ENCODE results near the gene RALGPS1. TPM values are rescaled to one million over a fixed set of nuclear protein-coding genes. Genes with fewer than 3 reads are reported as not detected.

RALGPS1 gene
- total RNA-seq, 1 donor: 1.6 TPM

DNA sequence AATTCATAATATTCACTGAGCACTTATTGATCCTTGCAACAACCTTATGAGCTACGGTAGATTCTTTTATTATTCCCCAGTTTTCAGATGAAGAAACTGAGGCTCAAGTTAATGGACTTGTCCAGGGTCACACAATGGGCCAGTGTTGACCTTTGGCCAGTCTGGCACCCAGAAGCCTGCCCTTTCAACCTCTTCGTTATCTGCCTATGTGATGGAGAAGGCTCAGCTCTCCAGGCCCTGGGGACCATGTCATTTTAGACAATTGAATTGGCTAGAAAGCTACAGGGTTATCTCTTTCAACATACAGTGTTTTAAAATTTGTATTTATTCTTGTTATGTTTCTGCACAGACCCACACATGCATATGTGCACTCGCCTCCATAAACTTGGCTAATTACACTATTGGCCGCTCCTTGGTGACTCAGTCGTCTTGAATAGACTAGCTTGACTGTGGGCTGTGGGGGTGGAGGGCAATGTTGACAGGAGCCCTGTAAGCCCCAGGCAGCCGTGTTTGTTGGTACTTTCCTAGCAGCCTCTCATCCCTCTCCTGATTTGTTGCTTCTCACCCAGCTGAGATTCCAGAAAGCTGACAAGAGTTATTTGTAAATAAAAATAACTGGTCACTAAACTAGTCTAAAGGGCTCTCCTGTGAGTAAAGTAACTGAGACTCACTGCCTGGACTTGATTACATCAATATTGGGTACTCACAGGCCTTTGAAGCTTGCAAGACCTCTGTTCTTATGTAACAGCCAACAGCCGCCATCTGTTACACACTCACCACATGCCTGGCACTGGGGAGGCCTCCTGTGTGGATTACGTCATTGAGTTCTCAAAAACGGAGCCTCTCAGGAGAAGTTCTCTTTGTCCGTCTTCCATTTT is 216.3 kb downstream of the RALGPS1 start:
- DNase-seq (ENCODE audit: low read depth in 2 of 3, low spot score in 2 of 3): no peak

DNA sequence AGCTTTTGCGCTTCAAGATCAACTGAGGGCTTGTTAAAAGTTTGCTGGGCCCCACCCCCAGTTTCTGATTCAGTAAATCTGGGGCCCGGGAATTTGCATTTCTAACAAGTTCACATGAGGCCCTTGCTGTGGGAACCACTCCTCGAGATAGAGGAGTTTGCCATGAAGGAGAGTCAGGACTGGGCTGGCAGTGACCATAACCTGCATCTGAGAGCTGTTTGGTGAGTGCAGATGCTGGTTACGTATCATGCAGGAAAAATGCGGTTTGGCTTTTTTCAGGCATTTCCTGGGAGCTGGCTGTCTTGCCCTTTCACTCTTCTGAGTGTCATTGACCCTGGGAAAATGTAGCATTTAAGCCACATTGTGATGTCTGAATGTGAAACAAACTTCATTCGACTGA is 217.3 kb downstream of the RALGPS1 start:
- no peak for DNase-seq (ENCODE audit: low read depth in 2 of 3, low spot score in 2 of 3)

DNA sequence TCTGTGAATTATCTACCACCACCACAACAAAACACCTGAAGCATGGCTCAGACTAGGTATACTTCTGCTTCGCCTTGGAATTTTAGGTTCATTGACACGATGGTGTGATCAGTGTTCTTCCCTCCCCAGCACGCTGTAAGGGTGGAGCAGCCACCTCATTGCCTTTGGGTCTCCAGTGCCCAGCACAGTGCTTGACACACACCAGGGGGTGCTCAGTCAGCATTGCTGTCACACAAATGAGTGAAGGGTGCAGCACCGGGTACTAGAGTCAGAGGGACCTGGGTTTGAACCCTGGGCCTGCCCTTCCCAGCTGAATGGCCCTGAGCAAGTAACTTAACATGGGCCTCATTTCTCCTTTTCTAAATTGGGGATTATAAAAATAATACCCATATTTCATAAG is 217.8 kb downstream of the RALGPS1 start:
- no peak for DNase-seq (ENCODE audit: low read depth in 2 of 3, low spot score in 2 of 3)

DNA sequence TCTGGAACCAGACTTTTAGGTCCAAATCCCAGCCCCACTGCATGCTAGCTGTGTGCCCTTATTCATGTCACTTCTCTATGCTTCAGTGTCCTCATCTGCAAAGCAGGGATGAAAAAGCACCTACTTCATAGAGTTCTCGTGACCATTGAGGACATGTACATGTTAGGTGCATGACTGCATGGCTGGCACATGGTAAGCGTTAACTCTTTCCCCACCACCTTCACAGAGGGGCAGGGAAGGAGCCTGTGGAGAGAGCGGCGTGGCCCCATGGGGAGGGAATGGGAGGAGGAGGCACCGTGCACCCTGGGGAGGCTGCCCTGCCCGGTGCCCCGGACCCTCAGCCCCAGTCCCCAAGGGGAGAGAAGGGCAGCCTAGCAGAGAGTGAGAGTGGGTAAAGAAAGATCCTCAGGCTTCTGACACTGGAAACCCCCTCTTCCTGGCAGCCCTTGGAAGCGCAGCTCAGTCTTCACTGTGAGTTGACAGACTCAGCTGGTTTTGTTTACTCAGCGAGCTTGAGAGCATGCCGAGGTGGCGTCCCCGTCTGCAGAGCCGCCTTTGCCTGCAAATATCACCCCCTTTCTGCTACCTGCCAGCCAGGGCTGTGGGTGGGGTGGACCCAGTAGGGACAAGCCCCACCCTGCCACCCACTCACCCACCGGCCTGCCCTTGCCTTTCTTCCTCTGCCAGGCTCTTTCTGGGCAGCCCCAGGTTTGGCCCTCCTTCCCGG is 218.5 kb downstream of the RALGPS1 start:
- no peak for DNase-seq (ENCODE audit: low read depth in 2 of 3, low spot score in 2 of 3)

DNA sequence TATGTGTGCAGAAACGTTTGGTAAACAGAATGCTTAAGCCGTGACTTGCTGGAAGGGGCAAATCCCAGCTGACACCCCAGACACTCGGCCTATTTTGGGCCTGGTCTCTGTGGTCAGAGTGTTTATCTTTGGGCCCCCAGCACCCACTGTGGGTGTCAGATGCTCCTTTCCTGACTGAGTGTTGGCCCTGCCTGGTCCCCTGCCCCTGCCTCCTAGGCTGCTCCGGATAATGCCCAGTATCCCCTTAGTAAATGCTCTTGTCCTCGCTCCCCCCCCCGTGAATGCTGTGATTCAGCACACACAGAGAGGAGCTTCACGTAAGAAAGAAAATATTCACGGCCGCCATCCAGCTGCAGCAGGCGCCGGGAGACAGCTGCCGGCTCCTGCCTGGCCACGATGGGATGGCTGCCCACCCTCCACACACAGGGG is 219.2 kb downstream of the RALGPS1 start:
- no peak for DNase-seq (ENCODE audit: low read depth in 2 of 3, low spot score in 2 of 3)

DNA sequence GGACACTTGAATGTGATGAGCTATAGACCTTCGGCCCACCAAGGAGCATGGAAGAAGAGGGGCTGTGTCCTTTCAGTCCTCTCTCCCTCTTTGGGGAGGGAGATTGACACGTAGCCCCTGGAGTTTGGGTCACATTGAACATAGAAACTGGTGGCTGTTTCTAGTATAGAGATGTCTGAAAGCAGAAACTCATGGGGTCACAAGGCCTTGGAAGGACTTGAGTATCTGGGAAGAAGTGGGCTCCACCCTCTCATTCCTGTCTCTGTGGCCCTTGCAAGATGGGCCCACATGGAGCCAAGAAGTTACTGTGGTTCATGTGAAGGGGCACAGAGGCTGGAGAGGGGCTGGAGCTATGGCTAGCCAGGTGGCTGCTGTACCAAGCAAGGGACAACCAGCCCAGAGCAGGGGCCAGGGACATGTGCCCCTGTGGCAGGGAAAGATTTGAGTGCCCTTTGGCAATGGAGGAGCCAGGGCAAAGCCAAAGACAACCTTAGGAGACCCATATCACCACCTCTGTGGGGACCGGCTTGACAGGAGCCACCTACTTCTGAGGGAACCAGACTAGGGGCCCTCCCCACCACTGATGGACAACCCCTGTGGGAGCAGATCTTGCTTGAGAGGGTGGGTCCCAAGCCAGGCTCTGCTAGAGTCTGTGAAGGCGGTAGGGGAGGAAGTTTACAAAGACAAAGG is 220.6 kb downstream of the RALGPS1 start:
- DNase-seq (ENCODE audit: low read depth in 2 of 3, low spot score in 2 of 3): no peak

DNA sequence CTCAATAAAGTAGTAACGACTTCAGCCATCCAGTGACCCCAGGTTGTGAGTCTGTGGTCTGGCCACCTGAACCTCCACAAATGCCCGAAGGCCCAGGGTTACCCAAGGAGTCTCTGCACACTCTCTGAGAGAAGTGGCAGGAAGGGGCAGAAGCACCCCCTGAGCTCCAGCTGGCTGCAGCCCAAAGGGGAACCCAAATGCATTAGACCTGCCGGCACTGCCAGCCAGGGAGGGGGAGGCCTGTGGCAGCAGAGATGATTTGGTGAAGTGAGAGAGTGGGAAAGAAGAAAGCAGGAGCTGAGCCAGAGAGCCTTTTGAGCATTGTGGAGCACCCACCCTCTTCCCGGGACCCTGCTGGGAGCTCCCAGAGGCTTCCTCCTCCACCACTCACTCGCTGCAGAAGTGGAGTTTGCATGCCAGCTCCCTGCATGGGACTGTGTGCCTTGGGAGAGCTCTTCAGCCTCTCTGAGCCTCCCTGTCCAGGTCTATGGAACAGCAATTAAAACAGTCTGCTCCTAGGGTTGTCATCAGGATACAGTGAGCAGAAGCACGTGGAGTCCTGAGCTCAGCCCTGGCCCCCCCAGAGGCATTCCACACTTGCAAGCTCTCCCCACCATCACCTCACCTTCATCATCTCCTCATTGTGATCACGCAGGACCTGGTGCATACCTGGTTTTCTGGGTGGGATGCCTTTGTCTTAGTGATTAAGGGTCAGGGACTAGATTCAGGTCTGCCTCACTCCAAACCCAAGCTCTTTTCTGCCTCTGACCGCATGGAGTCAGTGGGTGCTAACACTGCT is 221.7 kb downstream of the RALGPS1 start:
- no peak for DNase-seq (ENCODE audit: low read depth in 2 of 3, low spot score in 2 of 3)

DNA sequence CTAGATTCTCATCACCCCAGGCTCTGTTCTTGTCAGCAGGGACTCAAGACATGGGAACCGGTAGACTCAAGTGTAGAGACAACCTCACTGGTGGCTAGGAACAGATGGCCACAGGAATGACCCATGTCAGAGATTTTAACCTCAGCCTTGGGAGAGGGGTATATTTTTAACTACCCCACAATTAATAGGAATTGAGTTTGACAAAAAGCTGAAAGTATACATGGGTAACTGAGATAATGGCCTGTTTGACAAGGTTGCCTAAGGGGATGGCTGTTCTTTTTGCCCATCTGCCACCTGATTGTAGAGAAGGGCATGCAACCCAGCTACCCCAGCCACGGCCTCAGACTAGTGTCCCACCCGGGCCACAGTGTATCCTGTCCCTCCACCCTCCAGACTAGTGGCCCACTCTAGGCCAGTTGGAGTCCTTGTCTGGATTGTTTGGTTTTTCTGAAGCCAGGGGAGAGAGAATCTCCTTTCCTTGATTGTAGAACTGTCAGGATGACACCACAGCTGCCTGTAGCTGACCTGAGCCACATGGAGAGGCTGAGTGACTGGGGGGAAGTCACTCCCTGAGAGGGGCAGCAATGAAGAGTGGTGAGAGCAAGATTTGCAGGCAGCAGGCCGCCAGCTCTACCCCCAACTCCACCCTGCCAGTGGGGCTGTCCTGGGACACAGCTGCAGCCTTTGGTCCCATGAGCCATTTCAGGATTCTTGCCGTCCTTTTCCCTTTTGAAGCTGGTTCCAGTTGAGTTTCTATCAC is 222.5 kb downstream of the RALGPS1 start:
- DNase-seq (ENCODE audit: low read depth in 2 of 3, low spot score in 2 of 3): no peak

DNA sequence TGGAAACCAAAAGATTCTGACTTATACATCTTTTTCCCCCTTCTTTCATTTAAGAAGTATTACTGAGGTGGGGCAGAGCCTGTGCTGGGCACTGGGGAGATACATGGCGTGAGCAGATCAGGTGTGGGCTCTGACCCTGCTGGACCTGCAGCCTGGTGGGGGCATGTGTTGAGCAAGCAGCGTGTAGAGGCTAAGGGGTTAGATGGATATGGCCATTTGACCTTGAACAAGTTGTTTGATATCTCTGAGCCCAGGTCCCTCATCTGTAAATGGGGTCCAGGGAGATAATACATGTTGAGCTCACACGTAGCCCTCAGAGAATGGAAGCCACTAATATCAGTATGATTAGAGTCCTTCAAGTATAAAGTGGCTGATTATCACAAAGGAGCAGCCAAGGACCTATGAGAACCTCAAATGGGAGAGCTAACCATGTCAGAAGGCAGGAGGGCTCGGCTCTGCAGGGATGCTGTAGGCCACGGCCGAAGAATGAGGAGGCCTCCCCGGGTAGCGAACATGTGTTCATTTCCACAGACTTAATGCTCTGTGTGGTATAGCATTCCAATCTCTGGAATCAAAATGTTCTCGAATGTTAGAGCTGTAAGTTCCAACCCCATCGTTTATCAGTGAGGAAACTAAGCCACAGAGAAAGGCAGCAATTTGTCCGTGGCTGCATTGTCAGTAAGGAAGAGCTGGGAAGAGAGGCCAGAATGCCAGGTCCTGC is 223.2 kb downstream of the RALGPS1 start:
- no peak for DNase-seq (ENCODE audit: low read depth in 2 of 3, low spot score in 2 of 3)

DNA sequence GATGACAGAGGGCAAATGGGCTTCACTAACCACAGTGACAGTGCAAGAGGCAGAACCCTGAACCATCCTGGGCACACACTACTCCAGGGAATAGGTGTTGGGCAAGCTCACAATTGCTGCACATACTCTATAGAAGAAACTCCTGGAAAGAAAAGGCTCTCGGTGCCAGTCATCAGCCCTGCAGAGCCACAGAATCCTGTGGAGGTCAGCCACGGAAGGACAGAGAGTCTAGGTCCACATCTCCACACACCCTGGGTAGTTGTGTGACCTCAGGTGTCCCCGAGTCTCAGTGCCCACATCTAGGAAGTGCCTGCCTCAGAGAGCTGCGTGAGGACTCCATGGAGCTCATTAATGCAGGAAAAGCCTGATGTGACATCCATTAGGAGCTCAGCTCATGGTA is 223.9 kb downstream of the RALGPS1 start:
- no peak for DNase-seq (ENCODE audit: low read depth in 2 of 3, low spot score in 2 of 3)

DNA sequence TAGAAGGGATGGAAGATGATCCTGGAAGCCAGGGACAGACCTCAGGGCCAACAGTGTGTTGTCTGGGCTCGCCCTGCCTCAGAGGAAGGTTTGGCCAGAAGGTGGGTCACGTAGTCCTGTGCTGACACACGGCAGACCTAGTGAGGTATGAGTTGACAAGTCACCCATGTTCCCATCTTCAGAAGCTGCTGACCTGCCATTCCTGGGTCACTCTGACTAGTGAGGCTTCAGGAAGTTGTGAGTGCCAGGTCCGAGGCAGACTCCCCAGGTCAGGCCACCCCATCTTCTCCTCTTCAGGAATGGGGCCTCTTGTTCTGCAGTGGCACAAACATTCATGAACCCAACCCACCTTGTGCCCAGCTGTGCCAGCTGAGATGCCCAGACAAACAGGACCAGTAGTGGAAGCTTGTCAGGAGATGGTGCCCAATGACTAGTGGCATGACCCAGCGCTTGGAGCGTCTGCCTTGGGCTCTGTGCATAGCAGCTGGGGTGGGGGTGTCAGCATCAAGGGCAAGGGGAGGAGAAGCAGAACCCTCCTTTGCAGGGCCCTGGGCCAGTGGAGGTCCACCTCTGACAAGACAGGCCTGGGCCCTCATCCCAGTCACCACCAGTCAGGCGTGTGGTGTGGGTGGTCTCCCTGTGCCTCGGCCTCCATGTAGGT is 224.6 kb downstream of the RALGPS1 start:
- DNase-seq (ENCODE audit: low read depth in 2 of 3, low spot score in 2 of 3): no peak

DNA sequence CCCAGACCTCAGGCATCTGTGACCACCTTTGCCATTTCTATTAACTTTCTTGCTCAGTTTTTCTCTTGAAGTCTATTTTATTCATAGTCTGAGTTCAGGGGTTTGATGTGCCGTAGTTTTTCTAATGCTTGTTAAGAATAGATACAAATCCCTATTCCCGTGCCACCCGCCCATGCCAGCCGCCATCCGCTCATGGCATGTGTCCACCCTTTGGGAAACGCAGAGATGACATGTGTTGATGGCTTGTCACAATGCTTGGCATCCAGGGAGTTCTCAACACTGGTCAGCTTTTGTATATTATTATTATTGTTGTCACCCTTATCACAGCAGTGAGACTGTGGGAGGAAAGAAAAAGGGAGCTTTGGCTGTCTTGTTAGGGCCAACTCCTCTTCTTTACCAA is 225.2 kb downstream of the RALGPS1 start:
- no peak for DNase-seq (ENCODE audit: low read depth in 2 of 3, low spot score in 2 of 3)

DNA sequence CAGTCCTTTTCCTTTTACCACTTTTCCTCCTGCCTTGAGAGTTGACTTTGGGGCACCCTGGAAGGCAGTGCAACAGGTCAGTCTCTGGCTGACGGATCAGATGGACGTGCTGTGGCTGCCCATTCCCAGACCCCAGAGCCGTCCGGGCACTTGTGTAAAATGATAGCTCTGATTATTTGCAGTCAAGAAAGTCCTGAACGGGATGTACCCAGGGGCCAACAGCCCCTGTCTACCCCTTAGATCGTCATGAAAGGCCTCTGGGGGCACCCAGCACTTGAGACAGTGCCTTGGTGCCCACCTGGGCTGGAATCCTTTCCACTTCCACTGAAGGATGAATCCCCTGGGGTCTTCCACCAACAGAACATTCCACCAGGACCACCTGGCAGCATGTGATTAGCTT is 225.6 kb downstream of the RALGPS1 start:
- DNase-seq (ENCODE audit: low read depth in 2 of 3, low spot score in 2 of 3): no peak

DNA sequence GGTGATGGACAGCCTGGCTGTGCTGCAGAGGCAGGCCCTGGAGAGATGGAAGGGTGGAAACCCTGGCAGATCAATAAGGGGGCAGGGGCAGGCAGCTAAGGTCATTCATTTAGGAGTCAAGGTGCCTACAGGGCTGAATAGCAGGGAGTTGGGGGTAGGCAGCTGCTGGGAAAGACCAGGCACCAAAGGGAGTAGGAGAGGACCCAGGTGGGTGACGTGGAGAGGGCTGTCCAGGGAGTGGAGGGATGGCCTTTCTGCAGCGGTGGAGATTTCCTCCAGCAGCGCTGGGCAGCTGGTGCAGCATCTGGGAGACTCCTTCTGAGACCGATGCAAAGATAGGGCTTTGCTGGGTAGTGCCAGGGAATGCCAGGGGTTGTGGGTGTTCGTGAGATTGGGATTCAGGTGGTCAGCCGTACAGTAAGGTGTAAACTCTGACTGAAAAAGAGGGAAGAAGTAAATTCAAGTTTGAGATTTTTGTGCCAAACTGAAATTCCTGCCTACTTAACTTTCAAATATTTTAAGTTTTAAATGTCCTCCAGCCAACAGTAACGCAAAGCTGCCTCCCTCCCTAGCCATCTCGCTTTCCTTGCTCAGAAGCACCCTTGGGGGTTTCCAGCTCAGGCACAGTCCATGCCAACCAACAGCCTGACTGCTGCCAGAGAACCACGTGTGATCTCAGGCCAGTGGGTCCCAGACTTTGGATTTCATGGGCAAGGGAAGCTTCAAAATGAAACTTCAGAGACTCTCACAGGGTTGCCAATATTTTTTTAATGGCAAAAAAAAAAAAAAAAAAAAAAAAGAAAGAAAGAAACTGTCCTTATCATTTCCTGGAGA is 226.5 kb downstream of the RALGPS1 start:
- DNase-seq (ENCODE audit: low read depth in 2 of 3, low spot score in 2 of 3): no peak

DNA sequence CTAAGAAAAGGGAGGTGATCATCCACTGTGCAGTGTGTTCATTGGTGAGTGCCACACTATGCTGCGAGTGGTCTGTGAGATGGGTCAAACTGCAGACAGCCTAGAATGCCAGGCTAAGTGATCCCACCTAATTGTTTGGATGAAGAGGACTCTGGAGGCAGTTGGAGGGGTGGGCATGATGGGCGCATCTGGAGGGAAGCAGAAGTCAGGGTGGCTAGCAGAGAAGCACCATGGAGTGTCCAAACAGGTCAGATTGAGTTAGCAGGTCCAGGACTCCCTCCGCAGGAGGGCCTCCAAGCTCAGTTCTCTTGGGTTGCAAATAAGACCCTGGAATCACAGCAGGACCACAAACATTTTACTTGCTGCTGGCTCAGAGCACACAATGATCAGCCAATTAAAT is 227.7 kb downstream of the RALGPS1 start:
- no peak for DNase-seq (ENCODE audit: low read depth in 2 of 3, low spot score in 2 of 3)

DNA sequence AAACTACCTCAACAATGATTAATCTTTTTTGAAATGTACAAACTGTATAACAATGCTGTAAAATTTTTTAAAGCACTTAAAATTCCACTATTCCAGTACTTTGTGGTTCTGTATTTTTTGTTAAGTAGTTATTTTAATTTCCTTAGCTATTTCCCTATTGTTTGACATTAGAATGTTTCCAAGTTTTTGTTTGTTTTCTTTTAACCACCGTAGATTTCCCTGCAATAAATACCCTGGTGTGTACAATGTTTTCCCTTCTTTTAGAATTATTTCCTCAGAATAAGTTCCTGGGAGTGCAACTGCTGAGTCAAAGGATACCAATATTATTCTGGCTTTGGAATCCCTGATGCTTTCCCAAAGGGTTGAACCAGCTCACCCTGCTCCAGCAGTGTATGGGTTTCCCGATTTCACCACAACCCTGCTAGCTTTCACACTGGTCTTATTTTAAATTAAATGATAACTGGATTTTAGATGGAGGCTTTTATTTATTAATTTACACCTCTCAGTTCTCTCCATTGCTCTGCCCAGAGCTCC is 228.4 kb downstream of the RALGPS1 start:
- DNase-seq (ENCODE audit: low read depth in 2 of 3, low spot score in 2 of 3): no peak

DNA sequence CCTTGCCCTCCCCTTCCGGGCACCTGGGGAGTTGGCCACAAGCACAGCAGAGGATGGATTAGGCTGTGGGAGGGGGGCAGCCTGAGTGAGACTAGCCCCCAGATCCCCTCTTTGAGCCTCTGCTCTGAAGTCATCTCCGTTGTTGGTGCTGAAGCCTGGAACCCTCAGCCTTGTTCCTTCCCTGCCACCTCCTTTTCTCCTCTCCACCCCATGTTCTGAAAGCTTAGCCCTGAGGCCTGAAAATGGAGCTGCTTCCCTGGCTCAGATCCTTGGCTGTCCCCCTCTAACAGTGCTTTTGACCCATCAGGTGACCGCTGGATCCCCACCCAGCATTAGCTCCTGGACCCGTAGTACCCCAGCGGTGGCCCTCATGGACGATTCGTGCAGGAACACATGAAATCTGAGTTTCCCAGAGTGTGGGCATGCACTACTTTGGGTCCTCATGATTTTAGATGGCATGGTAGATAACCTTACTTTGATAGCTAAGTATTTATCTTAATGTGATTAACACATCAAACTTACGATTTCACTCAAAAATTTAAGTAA is 229.4 kb downstream of the RALGPS1 start:
- no peak for DNase-seq (ENCODE audit: low read depth in 2 of 3, low spot score in 2 of 3)

Measured in hematopoietic multipotent progenitor cell (in vitro differentiated cells).